HG02970 (cell line): Measurements from ENCODE around the gene ELL2.

Source experiments
- ATAC-seq: cut with Tn5 transposase; IDR thresholded peaks from one replicate; pipeline ENCODE4 v1.9.1; 2021; ENCODE audit warnings: mild to moderate bottlenecking, moderate library complexity, moderate number of reproducible peaks; ENCODE audit not compliant: unreplicated experiment, low FRiP score

The ELL2 gene

GRCh38 chr5:95958310-95959014 lies 3.2 kb downstream of the ELL2 start:
- no peak for ATAC-seq

- no peak for ATAC-seq
Observed at GRCh38 chr5:95957561-95958203, 4.0 kb downstream of the ELL2 start.

- ATAC-seq, result no peak
Observed at GRCh38 chr5:95956900-95957293, 4.8 kb downstream of the ELL2 start.

DNA sequence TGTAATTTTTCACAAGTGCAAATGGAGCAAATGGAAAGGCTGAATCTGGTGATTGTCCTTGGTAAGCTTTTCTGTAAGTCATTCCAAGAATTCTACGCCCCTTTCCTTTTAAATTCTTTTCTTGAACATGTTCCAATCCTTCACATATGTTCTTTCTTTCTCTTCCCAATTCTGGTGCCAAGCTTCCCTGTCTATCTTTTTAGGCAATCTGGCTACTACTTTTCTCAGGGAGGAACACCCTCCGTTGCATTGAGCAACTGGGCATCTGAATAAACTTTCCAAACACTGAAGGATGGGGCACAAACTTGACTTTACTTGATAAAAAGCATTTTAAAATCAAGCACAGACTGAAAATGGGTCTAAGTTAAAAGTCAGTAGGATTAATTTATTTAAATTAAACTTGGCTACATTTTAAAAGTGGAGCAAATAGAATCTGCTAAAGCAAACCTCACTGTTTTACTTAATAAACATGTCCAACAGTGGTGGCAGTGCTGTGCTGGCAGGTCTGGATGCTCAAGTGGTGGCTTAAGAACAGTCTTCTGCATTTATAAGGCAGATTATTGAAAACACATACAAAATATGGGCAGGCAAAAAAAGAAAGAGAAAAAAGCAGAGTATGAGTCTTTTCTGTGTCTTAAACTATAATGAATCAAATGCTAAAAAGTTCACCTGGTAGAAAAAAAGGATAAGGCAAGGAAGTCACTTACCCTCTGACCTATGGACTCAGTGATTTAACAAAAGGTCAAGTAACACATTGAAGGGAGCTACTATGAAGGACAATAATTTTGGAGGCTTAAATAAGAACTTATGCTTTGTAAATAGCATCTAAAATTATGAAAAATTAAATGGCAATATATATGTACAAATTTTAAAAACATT lies 5.4 kb downstream of the ELL2 start:
- ATAC-seq, result no peak

GRCh38 chr5:95954716-95955115 lies 6.9 kb downstream of the ELL2 start:
- ATAC-seq, result no peak

DNA sequence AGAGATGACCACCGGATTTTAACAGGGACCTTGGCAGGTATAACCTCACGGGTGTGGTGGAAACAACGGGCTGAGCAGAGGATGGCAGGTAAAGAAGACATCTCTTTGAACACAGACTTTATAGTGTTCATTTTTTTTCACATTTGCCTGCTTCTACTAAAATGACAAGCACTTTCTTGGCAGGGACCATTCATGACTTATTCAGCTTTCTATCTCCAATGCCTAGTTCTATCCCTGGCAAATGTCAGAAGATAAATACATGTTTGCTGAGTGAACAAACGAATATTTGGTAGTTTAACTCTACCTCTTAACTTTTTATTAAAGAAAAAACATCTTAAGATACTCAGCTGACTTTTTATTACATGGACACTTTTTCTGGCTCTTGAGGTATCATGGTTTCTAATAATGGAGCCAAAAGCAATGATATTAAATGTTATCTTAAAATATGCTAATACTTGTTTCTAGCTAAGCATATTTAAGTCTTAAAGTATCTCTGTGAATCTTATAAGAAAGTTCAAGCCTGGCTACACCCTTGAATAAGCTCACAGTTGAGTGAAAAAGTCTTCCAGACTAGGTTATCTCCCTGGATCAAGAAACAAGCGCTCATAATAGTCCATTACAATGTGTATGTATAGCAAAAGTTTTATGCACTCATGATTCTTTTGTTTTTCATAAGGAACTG lies 8.5 kb downstream of the ELL2 start:
- no peak for ATAC-seq

GRCh38 chr5:95951916-95952315 lies 9.7 kb downstream of the ELL2 start:
- ATAC-seq, result no peak

GRCh38 chr5:95949810-95950209 lies 11.8 kb downstream of the ELL2 start:
- ATAC-seq, result no peak

- ATAC-seq, result no peak
Observed at GRCh38 chr5:95948631-95949030, 13.0 kb downstream of the ELL2 start.

DNA sequence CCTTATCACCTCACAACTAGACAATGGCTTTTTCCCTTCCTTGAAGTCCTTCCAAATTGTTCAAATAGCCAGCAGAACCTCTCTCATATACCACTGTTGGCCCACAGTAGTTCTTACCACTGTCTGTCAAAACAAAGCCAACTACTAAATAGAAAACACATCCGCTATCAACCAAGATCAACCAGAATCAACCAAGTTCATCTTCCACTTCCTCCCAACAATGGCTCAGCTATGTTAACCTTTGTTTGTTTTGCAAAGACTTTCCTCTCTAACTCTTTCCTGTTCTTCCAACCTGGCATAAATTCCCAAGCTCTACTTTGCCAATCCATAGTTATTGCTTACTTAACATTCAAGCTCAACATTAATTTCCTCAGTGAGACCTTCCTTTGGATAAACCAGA lies 15.2 kb downstream of the ELL2 start:
- no peak for ATAC-seq

DNA sequence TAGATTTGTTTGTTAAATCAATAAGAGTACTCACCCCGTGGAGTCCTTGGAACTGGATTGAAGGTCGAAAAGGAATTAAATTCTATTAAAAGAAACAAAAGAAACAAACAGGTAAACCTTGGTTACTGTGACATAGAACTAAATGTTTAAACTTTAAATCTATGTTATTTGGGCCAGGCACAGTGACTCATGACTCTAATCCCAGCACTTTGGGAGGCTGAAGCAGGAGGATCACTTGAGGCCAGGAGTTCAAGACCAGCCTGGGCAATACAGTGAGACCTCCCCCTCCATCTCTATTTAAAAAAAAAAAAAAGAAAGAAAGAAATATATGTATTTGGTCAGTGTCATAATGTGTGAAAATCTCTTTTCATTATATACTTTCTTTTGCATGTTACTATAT lies 18.7 kb downstream of the ELL2 start:
- ATAC-seq, result no peak

DNA sequence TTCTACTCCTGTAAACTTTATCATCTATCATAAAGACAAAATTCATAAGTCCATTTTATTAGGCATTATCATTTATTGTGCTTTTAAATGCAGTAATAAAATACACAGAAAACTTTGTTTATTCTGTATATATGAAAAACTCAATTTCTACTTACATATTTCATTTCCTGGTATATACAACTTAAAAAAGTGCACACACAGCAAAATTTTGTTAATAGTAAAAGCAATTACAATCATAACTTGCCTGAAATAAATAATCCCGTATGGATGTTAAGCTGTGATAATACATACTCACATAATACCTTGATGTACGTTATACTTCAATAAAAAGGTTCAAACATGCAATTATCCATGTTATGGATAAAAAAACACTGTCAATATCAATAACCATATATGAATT lies 19.2 kb downstream of the ELL2 start:
- ATAC-seq, result no peak

DNA sequence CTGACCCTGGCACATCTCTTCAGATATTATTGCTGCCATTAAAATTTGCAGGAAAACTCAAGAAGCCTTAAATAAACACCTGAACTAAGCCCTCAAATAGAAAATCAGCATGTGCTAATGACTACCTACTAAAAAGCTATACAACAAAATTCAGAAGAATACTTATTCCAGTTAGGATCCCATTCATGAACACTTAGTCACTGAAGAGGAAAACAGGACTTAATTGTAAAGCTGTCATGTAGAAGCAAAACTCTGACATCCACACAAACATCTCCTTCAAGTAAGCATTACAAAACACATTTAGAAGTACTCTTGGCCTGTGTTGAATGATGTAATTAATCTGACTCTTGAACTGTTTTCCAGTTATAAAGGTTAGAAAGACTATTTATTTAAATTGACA lies 19.9 kb downstream of the ELL2 start:
- ATAC-seq, result no peak

DNA sequence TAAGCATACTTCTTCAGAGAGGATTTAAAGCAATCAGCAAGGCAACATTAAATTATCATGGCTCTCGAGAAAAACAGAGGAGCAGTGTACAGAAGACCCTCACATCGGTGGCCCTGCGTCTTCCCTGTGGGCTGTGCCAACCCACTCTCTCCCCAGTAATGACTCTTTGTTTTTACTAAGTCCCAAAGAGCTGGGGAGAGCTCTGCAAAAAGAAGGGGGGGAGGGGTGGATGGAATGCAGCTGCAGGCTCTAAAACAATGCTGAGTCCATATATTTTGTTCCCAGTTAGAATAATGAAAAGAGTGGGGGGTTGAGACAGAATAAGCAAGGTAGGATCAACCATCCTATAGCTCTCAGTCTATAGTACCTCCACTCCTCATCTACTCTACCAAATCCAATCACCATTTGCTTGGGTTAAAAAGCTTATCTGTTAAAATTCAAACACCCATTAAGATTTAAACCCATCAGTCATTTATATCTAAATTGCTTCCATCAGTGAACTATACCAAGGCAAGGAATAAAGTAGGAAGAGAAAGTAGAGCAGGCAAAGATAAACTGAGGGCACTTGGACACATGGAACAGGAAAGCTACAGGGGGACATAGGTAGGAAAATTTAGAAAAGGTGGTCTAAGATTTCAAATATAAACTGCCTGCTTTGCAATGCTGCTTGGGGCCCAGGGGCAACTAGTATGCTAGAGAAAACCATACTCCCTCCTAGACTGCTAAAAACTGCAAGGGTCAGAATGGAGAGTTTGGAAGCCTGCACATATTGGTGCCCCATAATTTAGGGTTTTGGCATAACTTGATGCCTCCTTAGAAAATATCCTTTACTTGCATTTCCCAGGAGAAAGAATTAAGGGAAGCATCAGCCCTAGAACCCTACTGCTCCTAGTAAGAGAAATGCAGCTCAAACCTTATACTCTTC lies 20.6 kb downstream of the ELL2 start:
- ATAC-seq, result no peak

- ATAC-seq, result no peak
Observed at GRCh38 chr5:95939465-95939864, 22.2 kb downstream of the ELL2 start.

GRCh38 chr5:95938766-95939165 lies 22.9 kb downstream of the ELL2 start:
- ATAC-seq, result no peak

GRCh38 chr5:95938347-95938746 lies 23.3 kb downstream of the ELL2 start:
- ATAC-seq, result no peak

- no peak for ATAC-seq
Observed at GRCh38 chr5:95937607-95938152, 24.0 kb downstream of the ELL2 start.

GRCh38 chr5:95936812-95937397 lies 24.7 kb downstream of the ELL2 start:
- ATAC-seq, result no peak
